Measurements from ENCODE around the gene SNORC. TPM values are rescaled to one million over a fixed set of nuclear protein-coding genes. Genes with fewer than 3 reads are reported as not detected.

Gene SNORC
- total and polyA plus RNA-seq, 2 of the 13 experiments (the other 11 are each of a cell fraction or from before 2014, with no cell fraction given), result 59.1 to 86.1 TPM

GRCh38 chr2:232866104-232866503 is 4.0 kb upstream of the SNORC start:
- H3K4me1 ChIP-seq (ENCODE audit: insufficient read depth, low read length), result peaks cover 56% of the 10 kb centered on the region
- no peaks in the 10 kb centered on the region for H4K20me1 ChIP-seq (ENCODE audit: insufficient read depth, low read length)
- in situ Hi-C loops (cut with HindIII; ENCODE audit: extremely low pct_ligation_motif_present, low pct_unique_long_range_greater_than_20kb) (no loop called here), intact Hi-C loops (cut with micrococcal nuclease; ENCODE audit: unreplicated experiment) (no loop called here)
- no peaks in the 10 kb centered on the region for H3K27me3 ChIP-seq (ENCODE audit: control insufficient read depth in 1 of 2, insufficient read depth in 2 of 2, low read length in 2 of 2)
- H3K9me3 ChIP-seq (ENCODE audit: low read length), result no peaks in the 10 kb centered on the region
- no peak overlapping the region for H3K27ac ChIP-seq (ENCODE audit: extremely low read length, insufficient read depth, low read length)
- 96% methylated on average over 4 of the region's 4 CpGs for WGBS (ENCODE audit: low lambda C conversion rate)
- H2AFZ ChIP-seq (ENCODE audit: low read length), result no peak overlapping the region
- CTCF ChIA-PET (ENCODE audit: low intra/inter-chr PET ratio, low total read pairs), result no interaction called here
- no peak for FAIRE-seq
- H3K9ac ChIP-seq (ENCODE audit: insufficient read depth, low read depth, low read length), result no peak overlapping the region
- POLR2A ChIA-PET, result interaction anchor here (1.7 kb wide), 1 partner anchor 9 kb away, joined by 4 read pairs; no protein-coding TSS in a partner anchor
- no peak for DNase-seq (ENCODE audit: low spot score)
- no peak overlapping the region for H3K4me3 ChIP-seq (replicated peaks in 1 of 3; ENCODE audit: insufficient read depth in 1 of 3, low read depth in 2 of 3, low read length in 3 of 3)
- 0 out of 5 replicates have a peak, but pooled peaks cover 0 to 2% of the 10 kb centered on the region in 2 experiments for H3K36me3 ChIP-seq (replicated peaks in 1 of 2; ENCODE audit: control insufficient read depth in 1 of 2, insufficient read depth in 2 of 2, low read length in 2 of 2)
- ATAC-seq, result no peak
- no peak overlapping the region for H3K4me2 ChIP-seq (ENCODE audit: low read depth, low read length)
- BruUV-seq (replicated peaks), result no TSS peak
- H3K79me2 ChIP-seq (ENCODE audit: insufficient read depth, low read length), result peaks cover 10% of the 10 kb centered on the region
- TF ChIP-seq TFE3 (CRISPR knock-in tag; IDR thresholded peaks at IDR 0.05) (no peak), ZNF562 (CRISPR knock-in tag; IDR thresholded peaks at IDR 0.05; ENCODE audit: borderline replicate concordance) (no peak), DRAP1 (CRISPR knock-in tag; IDR thresholded peaks at IDR 0.05) (no peak), FIP1L1 (IDR thresholded peaks at IDR 0.05; ENCODE audit: borderline replicate concordance, insufficient read depth, low read depth, low read length) (no peak), CC2D1A (CRISPR knock-in tag; IDR thresholded peaks at IDR 0.05) (no peak), RCOR2 (CRISPR knock-in tag; IDR thresholded peaks at IDR 0.05) (no peak), EP300 (IDR thresholded peaks at IDR 0.05; ENCODE audit: low read depth in 2 of 2, low read length in 2 of 2) (no peak), EP300 (CRISPR knock-in tag; IDR thresholded peaks at IDR 0.05; ENCODE audit: borderline replicate concordance) (no peak), PBX2 (CRISPR knock-in tag; IDR thresholded peaks at IDR 0.05) (no peak), ATRX (CRISPR knock-in tag; IDR thresholded peaks at IDR 0.05; ENCODE audit: borderline replicate concordance) (no peak), U2AF2 (IDR thresholded peaks at IDR 0.05; ENCODE audit: low read depth, low read length) (no peak), ZNF142 (CRISPR knock-in tag; IDR thresholded peaks at IDR 0.05) (no peak), HNF4A (CRISPR knock-in tag; IDR thresholded peaks at IDR 0.05) (no peak), BATF2 (CRISPR knock-in tag; IDR thresholded peaks at IDR 0.05) (no peak), NCOR1 (IDR thresholded peaks at IDR 0.05; ENCODE audit: borderline replicate concordance, low read length) (no peak), TEAD3 (CRISPR knock-in tag; optimal IDR thresholded peaks at IDR 0.05; ENCODE audit: borderline replicate concordance) (no peak)
